Activated CD8-positive, alpha-beta memory T cell treated with anti-CD3 and anti-CD28 coated beads, Interleukin-2, amount 10 ng/mL, durations not matched to agents 7 days and 5 days (primary cell): ENCODE results near the gene HIF1AN. TPM values are rescaled to one million over a fixed set of nuclear protein-coding genes. Genes with fewer than 3 reads are reported as not detected.
A peak's percentile ranks its signal among the peaks of the same experiment; 100 is the strongest.

Source experiments
- ATAC-seq: fragments of 150-1000 bp; cut with Tn5 transposase; one replicate; pipeline ENCODE4 v1.10.0; 2021; ENCODE audit warnings: moderate library complexity
- CTCF ChIA-PET: fragments of 350-600 bp; sonication (Branson Sonifier 250); formaldehyde crosslinking; loops from one replicate; lab custom pipeline; 2021; ENCODE audit warnings: antibody characterized with exemption; lab: Charles Lee
- DNase-seq: peaks from one replicate; pipeline ENCODE4 v3.0.0-alpha.2; 2020
- H3K27ac Mint-ChIP-seq: one replicate; pipeline ENCODE4 v1.8.0; 2021; ENCODE audit warnings: mild to moderate bottlenecking, mixed read lengths
- H3K27me3 Mint-ChIP-seq: one replicate; pipeline ENCODE4 v1.8.0; 2021; ENCODE audit warnings: mixed read lengths
- H3K36me3 Mint-ChIP-seq: one replicate; pipeline ENCODE4 v1.8.0; 2021; ENCODE audit warnings: mild to moderate bottlenecking, mixed read lengths
- H3K4me1 Mint-ChIP-seq: one replicate; pipeline ENCODE4 v1.8.0; 2021; ENCODE audit warnings: mixed read lengths
- H3K4me3 Mint-ChIP-seq: one replicate; pipeline ENCODE4 v1.8.0; 2021; ENCODE audit warnings: mild to moderate bottlenecking, moderate library complexity, mixed read lengths
- H3K9me3 Mint-ChIP-seq: one replicate; pipeline ENCODE4 v1.8.0; 2022; ENCODE audit warnings: low read depth, mixed read lengths
- total RNA-seq, 2 experiments: library from RNA; stranded (reverse); gene quantifications; one replicate each; pipeline ENCODE4 v1.2.3, GENCODE V29; 2021

The HIF1AN gene
- total RNA-seq, result 10 to 100 TPM; 49.2 to 53.6 TPM

DNA sequence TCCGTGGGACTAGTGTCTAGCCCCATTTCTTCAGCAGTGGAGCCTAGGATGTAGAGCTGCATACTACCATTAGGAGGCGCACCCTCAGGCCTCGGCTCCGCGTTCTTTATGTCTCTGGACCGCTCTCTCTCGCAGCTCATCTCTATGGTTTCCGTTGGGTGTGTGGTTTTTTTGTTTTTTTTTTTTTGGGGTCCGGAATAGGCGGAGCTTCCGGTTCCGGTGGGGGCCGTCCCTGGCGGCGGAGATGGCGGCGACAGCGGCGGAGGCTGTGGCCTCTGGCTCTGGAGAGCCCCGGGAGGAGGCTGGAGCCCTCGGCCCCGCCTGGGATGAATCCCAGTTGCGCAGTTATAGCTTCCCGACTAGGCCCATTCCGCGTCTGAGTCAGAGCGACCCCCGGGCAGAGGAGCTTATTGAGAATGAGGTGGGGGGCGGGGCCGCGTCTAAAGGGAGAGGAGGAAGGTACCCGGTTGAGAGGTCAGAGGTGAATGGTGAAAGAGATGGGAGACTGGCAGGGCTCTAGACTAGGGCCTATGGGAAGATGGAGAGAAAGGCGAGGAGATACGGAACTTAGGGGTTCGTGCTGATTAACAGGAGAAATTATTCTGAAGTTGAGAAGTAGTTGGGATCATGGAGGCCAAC is at the start of gene HIF1AN:
TSS of gene HIF1AN (plus strand) at position 229 of the 639 bp plus-strand sequence. CDS start at position 245, 16 bp downstream.
- DNase-seq (peak; percentile 94), ATAC-seq (peak; percentile 98)
- Mint-ChIP-seq H3K4me3 (no peak within 1 kb of the TSS), H3K27me3 (no peaks in the 10 kb centered on the region), H3K9me3 (no peaks in the 10 kb centered on the region), H3K4me1 (peaks cover 12% of the 10 kb centered on the region), H3K36me3 (peaks cover 26% of the 10 kb centered on the region), H3K27ac (no peak within 1 kb of the TSS)
- CTCF ChIA-PET, result interaction anchor here (0.6 to 3.7 kb wide), 29 partner anchors 9 to 526 kb away, joined by 3 to 15 read pairs (median 4); partner anchors contain the start of genes DNMBP, SCD and SEC31B

- no peak overlapping the region for H3K27ac Mint-ChIP-seq
- CTCF ChIA-PET, result interaction anchor here (0.6 to 10.3 kb wide), 3 partner anchors 9 to 25 kb away, joined by 3 to 363 read pairs (median 179); partner anchors contain the start of gene SEC31B
- peaks cover 27% of the 10 kb centered on the region for H3K36me3 Mint-ChIP-seq
These were observed 48.2 kb upstream of the HIF1AN start for GRCh38 chr10:100487529-100487928.

GRCh38 chr10:100489396-100489795 is 46.3 kb upstream of the HIF1AN start:
- Mint-ChIP-seq H3K27ac (peak overlapping the region; percentile 3), H3K9me3 (no peaks in the 10 kb centered on the region), H3K4me1 (peaks cover 9% of the 10 kb centered on the region), H3K27me3 (no peaks in the 10 kb centered on the region), H3K4me3 (no peak overlapping the region), H3K36me3 (peaks cover 42% of the 10 kb centered on the region)
- no peak for ATAC-seq
- no peak for DNase-seq
- CTCF ChIA-PET, result interaction anchor here (10.0 to 10.3 kb wide), 2 partner anchors 7 to 23 kb away, joined by 179 to 363 read pairs; partner anchors contain the start of gene SEC31B

More at GRCh38 chr10:100487529-100487928, 48.2 kb upstream of the HIF1AN start:
- Mint-ChIP-seq H3K9me3 (no peaks in the 10 kb centered on the region), H3K4me1 (peaks cover 11% of the 10 kb centered on the region), H3K4me3 (no peak overlapping the region), H3K27me3 (no peaks in the 10 kb centered on the region)
- no peak for DNase-seq
- ATAC-seq, result no peak

- CTCF ChIA-PET, result interaction anchor here (0.6 to 13.1 kb wide), 4 partner anchors 6 to 57 kb away, joined by 3 to 179 read pairs (median 3); no protein-coding TSS in a partner anchor
- no peaks in the 10 kb centered on the region for H3K9me3 Mint-ChIP-seq
- ATAC-seq (no peak), DNase-seq (no peak)
- H3K27ac Mint-ChIP-seq, result no peak overlapping the region
- H3K4me1 Mint-ChIP-seq, result peaks cover 9% of the 10 kb centered on the region
- H3K4me3 Mint-ChIP-seq, result no peak overlapping the region
- H3K27me3 Mint-ChIP-seq, result no peaks in the 10 kb centered on the region
- H3K36me3 Mint-ChIP-seq, result peaks cover 48% of the 10 kb centered on the region
These were observed 45.2 kb upstream of the HIF1AN start for GRCh38 chr10:100490531-100490930.

- H3K4me1 Mint-ChIP-seq, result peaks cover 57% of the 10 kb centered on the region
- no peak for DNase-seq
- H3K27ac Mint-ChIP-seq, result peak overlapping the region; percentile 24
- no peaks in the 10 kb centered on the region for H3K27me3 Mint-ChIP-seq
- H3K4me3 Mint-ChIP-seq, result no peak overlapping the region
- H3K36me3 Mint-ChIP-seq, result peaks cover 68% of the 10 kb centered on the region
- CTCF ChIA-PET, result interaction anchor here (1.8 to 13.1 kb wide), 5 partner anchors 12 to 150 kb away, joined by 3 to 179 read pairs (median 29); partner anchors contain the start of gene SEC31B
- no peak for ATAC-seq
- H3K9me3 Mint-ChIP-seq, result no peaks in the 10 kb centered on the region
These were observed 39.2 kb upstream of the HIF1AN start for GRCh38 chr10:100496567-100496966.

- Mint-ChIP-seq H3K4me1 (peaks cover 68% of the 10 kb centered on the region), H3K27ac (peak overlapping the region; percentile 79), H3K27me3 (no peaks in the 10 kb centered on the region), H3K4me3 (no peak overlapping the region), H3K9me3 (no peaks in the 10 kb centered on the region), H3K36me3 (peaks cover 73% of the 10 kb centered on the region)
- peak; percentile 79 for ATAC-seq
- CTCF ChIA-PET, result interaction anchor here (0.9 to 13.1 kb wide), 6 partner anchors 13 to 154 kb away, joined by 3 to 179 read pairs (median 19); partner anchors contain the start of gene SEC31B
- DNase-seq, result peak; percentile 52
These were observed 37.7 kb upstream of the HIF1AN start for GRCh38 chr10:100498059-100498458.

- Mint-ChIP-seq H3K36me3 (peaks cover 74% of the 10 kb centered on the region), H3K9me3 (no peaks in the 10 kb centered on the region)
- ATAC-seq, result no peak
These were observed 34.3 kb upstream of the HIF1AN start for GRCh38 chr10:100501423-100501822.

DNA sequence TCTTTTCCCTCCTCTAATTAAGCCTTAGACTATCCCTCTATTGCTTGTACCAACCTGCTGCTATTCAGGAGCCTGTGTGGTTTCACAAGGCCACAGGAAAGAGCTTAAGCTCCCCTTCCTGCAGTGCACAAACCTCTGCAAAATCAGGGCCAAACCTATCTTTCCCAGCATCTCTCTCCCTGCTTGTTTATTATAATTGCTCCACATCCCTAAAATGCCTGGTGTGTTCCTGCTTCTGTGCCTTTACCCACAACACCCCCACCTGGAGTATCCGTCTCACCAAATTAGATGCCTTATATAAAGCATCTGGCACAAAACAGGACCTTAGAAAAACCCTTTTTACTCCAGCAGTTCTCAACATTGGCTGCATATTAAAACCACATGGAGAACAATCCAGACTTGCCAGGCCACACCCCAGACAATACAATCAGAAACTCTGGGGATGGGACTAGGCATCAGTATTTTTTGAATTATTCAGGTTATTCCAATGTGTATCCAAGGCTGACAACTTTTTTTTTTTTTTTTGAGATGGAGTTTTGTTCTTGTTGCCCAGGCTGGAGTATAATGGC is 32.7 kb upstream of the HIF1AN start:
- Mint-ChIP-seq H3K9me3 (no peaks in the 10 kb centered on the region), H3K27me3 (no peaks in the 10 kb centered on the region), H3K4me3 (no peak overlapping the region), H3K36me3 (peaks cover 74% of the 10 kb centered on the region), H3K27ac (peak overlapping the region; percentile 9), H3K4me1 (peaks cover 81% of the 10 kb centered on the region)
- CTCF ChIA-PET, result interaction anchor here (2.8 to 13.1 kb wide), 2 partner anchors 16 to 19 kb away, joined by 13 to 179 read pairs; no protein-coding TSS in a partner anchor
- no peak for ATAC-seq
- DNase-seq, result no peak

More at GRCh38 chr10:100501423-100501822, 34.3 kb upstream of the HIF1AN start:
- DNase-seq, result no peak
- peaks cover 81% of the 10 kb centered on the region for H3K4me1 Mint-ChIP-seq
- CTCF ChIA-PET, result interaction anchor here (1.0 to 13.1 kb wide), 3 partner anchors 10 to 35 kb away, joined by 3 to 179 read pairs (median 93); partner anchors contain the start of gene HIF1AN
- peak overlapping the region; percentile 1 for H3K27ac Mint-ChIP-seq
- no peaks in the 10 kb centered on the region for H3K27me3 Mint-ChIP-seq
- no peak overlapping the region for H3K4me3 Mint-ChIP-seq

- DNase-seq (no peak), ATAC-seq (no peak)
- H3K27ac Mint-ChIP-seq, result peak overlapping the region; percentile 6
- H3K4me1 Mint-ChIP-seq, result peaks cover 81% of the 10 kb centered on the region
- H3K27me3 Mint-ChIP-seq, result no peaks in the 10 kb centered on the region
- CTCF ChIA-PET, result interaction anchor here (1.3 to 20.2 kb wide), 5 partner anchors 10 to 72 kb away, joined by 4 to 363 read pairs (median 13); no protein-coding TSS in a partner anchor
- peaks cover 70% of the 10 kb centered on the region for H3K36me3 Mint-ChIP-seq
- no peak overlapping the region for H3K4me3 Mint-ChIP-seq
- no peaks in the 10 kb centered on the region for H3K9me3 Mint-ChIP-seq
These were observed 31.6 kb upstream of the HIF1AN start for GRCh38 chr10:100504096-100504495.

- H3K27me3 Mint-ChIP-seq, result no peaks in the 10 kb centered on the region
- H3K27ac Mint-ChIP-seq, result peak overlapping the region; percentile 97
- no peak for ATAC-seq
- no peak overlapping the region for H3K4me3 Mint-ChIP-seq
- DNase-seq, result no peak
- CTCF ChIA-PET, result interaction anchor here (1.3 to 20.2 kb wide), 5 partner anchors 11 to 73 kb away, joined by 4 to 363 read pairs (median 13); no protein-coding TSS in a partner anchor
- H3K9me3 Mint-ChIP-seq, result no peaks in the 10 kb centered on the region
- peaks cover 59% of the 10 kb centered on the region for H3K36me3 Mint-ChIP-seq
- H3K4me1 Mint-ChIP-seq, result peaks cover 81% of the 10 kb centered on the region
These were observed 30.6 kb upstream of the HIF1AN start for GRCh38 chr10:100505164-100505563.

- H3K36me3 Mint-ChIP-seq, result peaks cover 53% of the 10 kb centered on the region
- peak; percentile 60 for DNase-seq
- no peaks in the 10 kb centered on the region for H3K27me3 Mint-ChIP-seq
- CTCF ChIA-PET, result interaction anchor here (0.7 to 20.2 kb wide), 10 partner anchors 10 to 164 kb away, joined by 3 to 363 read pairs (median 60); partner anchors contain the start of genes HIF1AN and SCD
- peaks cover 88% of the 10 kb centered on the region for H3K4me1 Mint-ChIP-seq
- H3K4me3 Mint-ChIP-seq, result peak overlapping the region; percentile 74
- no peaks in the 10 kb centered on the region for H3K9me3 Mint-ChIP-seq
- H3K27ac Mint-ChIP-seq, result peak overlapping the region; percentile 97
- ATAC-seq, result peak; percentile 9
These were observed 29.0 kb upstream of the HIF1AN start for GRCh38 chr10:100506596-100507356.

- DNase-seq (no peak), ATAC-seq (no peak)
- Mint-ChIP-seq H3K36me3 (peaks cover 51% of the 10 kb centered on the region), H3K27ac (peak overlapping the region; percentile 97), H3K4me3 (peak overlapping the region; percentile 74), H3K27me3 (no peaks in the 10 kb centered on the region), H3K4me1 (peaks cover 91% of the 10 kb centered on the region), H3K9me3 (no peaks in the 10 kb centered on the region)
- CTCF ChIA-PET, result interaction anchor here (0.7 to 20.2 kb wide), 11 partner anchors 10 to 164 kb away, joined by 3 to 363 read pairs (median 32); partner anchors contain the start of genes HIF1AN and SCD
These were observed 28.4 kb upstream of the HIF1AN start for GRCh38 chr10:100507357-100507732.
